Endothelial cell of hepatic sinusoid (primary cell): ENCODE results near the gene SFI1.

Experiments
- in situ Hi-C: cut with HindIII; loops from 2 replicates; pipeline ENCODE4 v1.10.0; 2017; ENCODE audit warnings: low sequenced_read_pairs

SFI1 gene

DNA sequence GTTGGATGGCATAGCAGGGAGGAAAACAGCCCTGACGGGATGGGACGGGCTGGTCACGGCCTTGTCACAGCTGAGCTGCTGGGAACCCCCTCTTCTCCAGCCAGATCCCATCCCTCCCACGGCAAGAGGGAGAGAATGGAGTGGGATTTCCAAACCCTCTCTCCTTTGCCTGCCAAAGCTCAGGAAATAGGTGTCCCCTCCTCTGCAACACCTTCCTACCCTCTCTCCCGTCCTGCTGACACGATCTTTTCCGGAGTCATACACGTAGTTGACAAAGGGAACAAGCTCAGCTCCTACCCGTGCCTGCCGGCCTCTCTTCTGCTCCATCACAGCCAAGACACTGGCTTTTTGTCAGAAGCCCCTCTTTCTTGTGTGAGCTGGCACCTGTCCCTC lies 117.6 kb downstream of the SFI1 start:
- in situ Hi-C loops, result no loop called here

DNA sequence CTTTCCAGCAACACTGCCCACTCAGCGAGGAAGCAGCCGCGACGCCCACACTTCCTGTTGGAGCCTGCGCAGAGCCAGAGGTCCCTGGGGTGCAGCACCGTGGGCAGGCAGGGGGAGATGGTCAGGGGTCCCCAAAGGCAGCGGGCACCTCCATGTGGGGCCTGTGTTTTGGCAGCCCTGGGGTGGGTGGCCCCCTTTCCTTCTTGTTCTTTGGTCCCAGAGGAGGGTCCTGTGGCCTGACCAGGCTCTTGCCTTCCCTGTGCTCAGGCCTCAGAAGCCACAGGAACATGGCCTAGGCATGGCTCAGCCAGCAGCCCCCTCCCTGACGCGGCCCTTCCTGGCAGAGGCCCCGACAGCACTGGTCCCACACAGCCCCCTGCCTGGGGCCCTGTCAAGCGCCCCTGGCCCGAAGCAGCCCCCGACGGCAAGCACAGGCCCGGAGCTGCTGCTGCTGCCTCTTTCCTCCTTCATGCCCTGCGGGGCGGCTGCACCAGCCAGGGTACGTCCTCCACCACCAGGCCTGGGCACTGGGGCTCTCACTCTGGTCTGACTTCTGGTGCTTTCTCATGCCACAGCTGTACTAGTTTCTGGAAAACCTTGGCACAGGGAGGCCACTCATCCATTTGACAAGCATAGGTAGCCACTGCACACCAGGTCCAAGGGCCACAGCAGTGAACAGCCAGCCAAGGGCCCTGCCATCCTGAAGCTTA lies 118.6 kb downstream of the SFI1 start:
- in situ Hi-C loops, result loop anchor here (5.0 kb wide), 1 partner anchor 98 kb away; no protein-coding TSS in a partner anchor

DNA sequence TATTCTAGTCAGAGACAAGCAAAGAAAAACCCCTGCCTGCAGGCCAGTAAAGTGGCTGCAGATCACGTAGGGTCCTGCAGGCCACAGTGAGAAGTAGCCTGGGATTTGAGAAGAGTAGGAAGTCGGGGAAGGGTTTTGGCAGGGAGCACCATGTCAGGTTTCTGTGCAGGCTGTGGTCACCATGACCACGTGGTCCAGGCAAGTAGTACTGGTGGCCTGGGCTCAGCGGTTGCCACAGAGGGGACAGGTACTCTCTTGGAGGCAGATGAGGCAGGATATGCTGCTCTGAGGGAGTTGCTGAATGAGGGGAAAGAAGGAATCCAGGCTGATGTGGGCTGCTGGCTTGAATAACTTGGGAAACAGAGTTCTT lies 119.1 kb downstream of the SFI1 start:
- in situ Hi-C loops, result loop anchor here (5.0 kb wide), 1 partner anchor 98 kb away; no protein-coding TSS in a partner anchor

DNA sequence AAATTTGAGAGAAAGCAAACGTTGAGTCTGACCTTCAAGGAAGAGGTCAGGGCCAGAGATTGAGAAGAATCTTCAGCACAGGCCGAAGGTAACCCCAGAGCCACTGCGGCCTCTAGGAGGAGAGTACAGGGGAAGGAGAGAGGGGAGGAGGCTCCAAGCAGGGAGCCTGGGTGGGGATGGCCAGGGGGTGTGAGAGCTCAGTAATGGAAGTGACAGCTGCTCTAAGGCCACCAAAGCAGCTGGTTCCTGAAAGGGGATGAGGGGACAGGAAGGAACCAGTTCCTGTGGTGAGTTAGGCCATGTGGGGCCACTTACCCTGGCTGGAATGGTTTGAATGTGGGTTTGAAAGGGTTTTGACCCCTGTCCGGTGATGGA lies 119.6 kb downstream of the SFI1 start:
- in situ Hi-C loops, result loop anchor here (5.0 kb wide), 1 partner anchor 99 kb away; no protein-coding TSS in a partner anchor

DNA sequence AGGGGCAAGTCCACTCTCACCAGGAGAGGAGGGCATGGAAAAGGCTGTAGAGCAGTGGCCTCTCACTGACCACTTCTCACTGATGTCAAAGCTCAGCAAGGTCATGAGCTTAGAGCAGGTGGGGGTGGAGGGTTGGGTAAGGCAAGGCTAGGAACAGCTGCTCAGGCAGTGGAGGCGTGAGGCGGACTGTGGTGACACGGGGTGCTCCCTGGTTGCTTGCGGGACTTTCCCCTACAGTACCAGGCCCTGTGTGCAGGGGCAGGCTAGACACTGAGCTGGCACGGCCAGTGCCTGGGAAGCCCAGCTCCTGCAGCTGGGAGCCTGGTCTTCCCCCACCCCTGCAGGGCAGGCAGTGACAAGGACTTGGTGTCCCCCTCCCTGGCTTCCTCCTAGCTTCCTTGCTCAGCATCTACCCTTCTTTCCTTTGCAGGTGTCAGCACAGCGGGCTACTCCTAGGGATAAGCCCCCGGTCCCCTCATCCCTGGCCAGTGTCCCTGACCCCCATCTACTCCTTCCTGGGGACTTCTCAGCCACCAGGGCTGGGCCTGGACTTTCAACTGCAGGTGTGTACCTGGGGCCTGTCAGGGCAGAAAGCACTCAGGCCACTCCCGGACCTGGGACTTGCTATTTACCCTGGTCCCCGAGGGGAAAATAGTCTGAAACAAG lies 120.1 kb downstream of the SFI1 start:
- in situ Hi-C loops, result loop anchor here (5.0 kb wide), 1 partner anchor 99 kb away; no protein-coding TSS in a partner anchor

DNA sequence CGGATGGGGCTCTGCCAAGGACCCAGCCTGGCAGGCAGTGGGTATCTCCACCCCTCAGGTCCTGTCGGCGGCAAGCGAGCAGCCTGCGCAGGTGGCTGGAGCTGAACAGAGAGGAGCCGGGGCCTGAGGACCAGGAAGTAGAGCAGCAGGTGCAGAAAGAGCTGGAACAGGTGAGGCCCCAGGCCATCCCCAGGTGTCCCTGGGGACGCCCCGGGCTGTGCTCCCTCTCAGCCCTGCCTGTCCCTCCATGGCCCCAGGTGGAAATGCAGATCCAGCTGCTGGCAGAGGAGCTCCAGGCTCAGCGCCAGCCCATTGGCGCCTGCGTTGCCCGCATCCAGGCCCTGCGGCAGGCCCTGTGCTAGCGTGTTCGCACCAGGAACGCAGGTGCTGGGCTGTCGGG lies 121.7 kb downstream of the SFI1 start:
- in situ Hi-C loops, result loop anchor here (5.0 kb wide), 1 partner anchor 101 kb away; no protein-coding TSS in a partner anchor

DNA sequence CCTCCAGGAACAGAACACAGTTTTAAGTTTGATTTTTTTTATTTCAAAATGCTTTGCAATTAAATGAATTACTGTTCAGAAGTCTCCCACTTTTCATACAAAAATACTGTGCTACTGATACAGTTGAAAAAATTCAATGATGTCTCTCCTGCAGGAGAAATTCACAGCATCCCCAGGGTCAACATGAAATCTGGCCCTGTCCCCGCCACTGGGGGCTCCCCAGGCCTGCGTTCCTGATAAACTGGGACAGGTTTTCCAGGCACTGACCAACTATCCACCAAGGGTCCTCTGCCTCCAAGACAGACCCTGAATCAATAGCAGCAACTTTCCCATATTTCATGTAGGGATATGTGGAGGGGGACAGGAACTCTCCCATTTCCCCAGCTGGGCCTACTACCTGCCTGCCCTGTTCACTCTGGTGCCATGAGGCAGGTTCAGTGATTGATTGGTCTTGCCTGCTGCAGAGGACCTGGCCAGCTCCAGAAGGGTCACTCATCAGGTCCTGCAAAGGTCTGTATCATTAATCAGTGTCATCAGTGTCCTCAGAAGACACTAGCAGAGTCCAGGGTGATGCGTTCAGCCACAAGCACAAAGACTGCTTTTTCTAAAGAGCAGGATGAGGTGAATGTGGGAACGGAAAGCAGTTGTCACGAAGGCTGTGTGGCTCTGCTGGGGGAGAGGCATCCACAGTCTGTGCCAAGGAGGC lies 122.3 kb downstream of the SFI1 start:
- in situ Hi-C loops, result loop anchor here (5.0 kb wide), 1 partner anchor 101 kb away; no protein-coding TSS in a partner anchor

DNA sequence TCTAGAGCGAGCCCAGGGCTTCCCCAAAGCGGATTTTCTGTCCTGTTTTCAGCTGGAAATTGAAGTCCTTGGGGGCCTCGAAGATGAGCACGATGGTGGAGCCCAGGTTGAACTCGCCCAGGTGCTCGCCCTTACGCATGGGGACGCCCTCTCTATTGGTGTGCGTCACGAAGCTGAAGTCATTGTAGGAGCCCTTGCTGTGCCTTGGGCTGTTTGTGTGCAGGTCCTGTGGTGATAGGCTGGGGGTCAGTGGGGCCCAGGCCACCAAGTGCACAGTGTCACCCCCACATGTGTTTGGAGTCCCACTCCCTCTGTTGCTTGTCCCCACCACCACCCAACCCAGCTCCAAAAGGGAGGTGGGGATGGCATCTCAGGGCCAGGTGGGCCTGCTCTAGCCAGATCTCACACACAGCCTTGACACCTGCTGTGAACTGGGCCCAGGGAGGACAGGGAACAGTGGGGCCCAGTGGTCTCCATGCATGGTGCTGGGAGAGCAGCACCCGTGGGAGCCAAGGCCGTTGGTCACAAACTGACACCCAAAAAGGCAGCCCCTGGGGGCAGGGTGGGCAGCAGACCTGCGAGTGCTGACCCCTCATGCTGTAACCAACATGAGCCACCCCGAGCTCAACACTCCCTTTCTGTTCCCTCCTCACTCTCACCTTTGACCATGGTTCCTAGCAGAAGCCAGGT lies 123.4 kb downstream of the SFI1 start:
- in situ Hi-C loops, result loop anchor here (5.0 kb wide), 1 partner anchor 102 kb away; no protein-coding TSS in a partner anchor

DNA sequence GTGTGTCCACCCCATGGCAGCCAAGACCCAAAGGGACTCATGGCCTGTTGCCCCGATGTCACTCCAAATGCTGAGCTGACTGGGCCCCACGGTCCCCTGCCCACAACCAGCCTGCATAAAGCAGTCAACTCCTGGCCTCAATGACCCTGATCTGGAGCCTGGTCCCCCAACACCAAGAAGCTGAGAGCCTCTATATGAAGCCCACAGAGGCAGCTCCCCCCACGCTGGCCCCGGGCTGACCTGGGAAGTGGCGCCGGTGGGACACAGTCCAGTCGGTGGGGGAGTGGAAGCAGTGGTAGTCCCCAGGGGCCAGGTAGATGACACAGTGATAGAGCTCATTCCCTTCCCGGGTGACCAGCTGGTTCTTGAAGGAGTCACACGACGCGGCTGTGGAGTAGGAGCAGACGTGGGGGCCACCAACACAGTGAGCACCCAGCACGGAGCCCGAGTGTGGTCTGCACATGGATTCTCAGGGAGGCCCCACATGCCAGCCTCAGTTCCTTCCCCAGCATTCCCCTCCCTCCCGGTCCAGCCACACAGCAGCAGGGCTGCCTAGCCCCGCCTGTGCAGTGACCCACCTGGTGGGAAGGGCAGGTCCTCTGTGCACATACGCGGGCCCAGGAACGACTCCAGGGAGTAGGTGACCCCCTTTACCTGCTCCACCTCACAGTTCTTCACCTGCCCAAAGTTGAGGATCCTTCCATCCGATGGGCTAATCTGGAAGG lies 124.6 kb downstream of the SFI1 start:
- in situ Hi-C loops, result no loop called here

DNA sequence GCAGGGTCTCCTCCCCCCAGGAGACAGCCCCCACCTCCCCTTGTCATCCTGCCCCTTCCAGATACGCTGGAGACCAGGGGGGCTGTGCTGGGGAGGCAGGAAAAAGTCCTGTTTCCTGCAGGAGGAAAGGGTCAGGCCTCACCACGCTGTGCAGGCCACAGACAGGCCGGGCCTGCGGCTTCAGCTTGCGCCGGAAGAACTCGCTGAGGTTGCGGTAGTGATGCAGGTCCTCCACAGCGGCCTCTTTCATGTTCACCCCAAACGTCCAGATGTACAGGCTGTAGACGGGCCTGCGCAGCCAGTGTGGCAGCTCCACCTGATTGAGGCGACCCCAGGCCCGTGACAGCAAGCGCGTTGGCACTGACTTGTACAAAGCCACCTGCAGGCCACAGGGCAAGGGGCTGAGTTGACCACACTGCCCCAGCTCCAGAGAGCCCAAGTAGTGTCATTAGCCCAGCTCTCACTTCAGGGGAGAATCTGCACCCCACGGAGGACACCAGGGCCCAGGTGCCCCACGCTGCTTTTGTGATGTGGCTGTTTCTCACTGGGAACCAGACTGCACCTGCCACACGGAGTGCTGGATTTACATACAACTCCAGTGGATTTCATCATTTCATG lies 125.3 kb downstream of the SFI1 start:
- in situ Hi-C loops, result no loop called here

DNA sequence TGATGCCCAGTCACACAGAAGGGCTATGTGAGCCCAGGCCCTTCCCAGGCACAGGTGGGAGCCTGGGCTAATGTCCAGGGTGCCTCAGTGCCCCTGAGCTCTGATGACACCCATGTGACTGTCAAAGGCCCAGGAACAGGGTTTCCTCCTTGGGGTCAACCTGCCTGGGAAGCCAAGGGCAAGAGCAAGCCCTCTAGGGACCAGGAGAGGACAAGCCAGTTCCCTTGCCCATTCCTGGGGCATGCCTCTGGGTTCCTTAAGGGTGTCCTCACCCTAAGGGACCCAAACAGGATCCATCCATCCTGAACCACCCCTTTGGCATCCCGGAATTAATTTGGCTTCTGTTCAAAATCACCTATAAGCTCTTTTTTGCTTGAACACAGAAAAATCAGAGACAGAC lies 126.6 kb downstream of the SFI1 start:
- in situ Hi-C loops, result no loop called here

DNA sequence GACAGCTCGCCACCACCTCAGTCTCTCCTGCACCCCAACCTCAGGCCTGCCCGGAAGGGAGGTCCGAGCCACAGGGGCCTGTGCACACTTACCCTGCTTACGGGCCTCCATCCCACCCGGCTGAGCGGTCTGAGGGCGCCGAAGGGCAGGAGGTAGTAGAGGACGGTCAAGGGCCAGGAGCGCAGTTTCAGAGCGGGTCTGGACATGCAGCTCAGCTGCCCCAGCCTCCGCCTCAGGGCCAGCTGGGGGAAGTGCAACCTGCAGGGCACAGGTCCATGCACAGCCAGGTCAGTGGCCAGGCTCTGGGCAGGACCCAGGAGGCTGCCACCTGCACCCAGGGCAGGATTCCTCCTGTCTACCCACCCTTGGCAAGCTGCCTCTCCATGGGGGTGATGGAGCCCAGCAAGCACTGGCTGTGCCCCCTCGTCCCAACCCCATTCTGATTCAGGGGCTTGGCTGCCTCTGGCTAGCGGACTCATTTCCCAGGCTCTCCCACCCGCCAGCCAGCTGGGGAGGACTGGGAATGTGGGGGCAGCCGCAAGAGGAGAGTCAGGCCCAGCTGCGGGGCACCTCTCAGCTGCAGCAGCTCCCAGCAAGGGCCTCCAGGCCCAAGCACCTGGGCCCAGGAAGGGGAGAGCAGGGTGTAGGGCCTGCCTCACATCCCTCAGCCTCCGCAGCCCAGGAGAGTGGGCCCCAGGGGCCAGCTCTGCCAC lies 127.4 kb downstream of the SFI1 start:
- in situ Hi-C loops, result no loop called here

DNA sequence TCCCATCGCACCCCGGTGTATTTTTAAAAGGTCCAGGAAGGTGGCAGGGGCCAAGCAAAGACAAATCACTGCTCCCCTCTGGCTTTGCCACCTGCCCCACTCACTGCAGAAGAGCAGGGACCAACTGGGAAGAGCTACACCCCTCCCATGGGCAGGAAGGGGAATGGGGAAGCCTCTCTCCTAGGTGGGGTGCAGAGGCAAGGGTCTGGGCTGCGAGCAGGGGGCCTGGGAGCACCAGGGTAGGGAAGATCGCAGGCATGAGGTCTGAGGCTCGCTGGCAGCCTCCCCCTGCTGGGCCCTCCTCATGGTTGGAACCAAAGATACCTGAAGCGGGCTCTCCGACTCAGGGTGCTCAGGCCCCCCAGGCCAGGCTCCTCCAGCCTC lies 128.9 kb downstream of the SFI1 start:
- in situ Hi-C loops, result no loop called here

DNA sequence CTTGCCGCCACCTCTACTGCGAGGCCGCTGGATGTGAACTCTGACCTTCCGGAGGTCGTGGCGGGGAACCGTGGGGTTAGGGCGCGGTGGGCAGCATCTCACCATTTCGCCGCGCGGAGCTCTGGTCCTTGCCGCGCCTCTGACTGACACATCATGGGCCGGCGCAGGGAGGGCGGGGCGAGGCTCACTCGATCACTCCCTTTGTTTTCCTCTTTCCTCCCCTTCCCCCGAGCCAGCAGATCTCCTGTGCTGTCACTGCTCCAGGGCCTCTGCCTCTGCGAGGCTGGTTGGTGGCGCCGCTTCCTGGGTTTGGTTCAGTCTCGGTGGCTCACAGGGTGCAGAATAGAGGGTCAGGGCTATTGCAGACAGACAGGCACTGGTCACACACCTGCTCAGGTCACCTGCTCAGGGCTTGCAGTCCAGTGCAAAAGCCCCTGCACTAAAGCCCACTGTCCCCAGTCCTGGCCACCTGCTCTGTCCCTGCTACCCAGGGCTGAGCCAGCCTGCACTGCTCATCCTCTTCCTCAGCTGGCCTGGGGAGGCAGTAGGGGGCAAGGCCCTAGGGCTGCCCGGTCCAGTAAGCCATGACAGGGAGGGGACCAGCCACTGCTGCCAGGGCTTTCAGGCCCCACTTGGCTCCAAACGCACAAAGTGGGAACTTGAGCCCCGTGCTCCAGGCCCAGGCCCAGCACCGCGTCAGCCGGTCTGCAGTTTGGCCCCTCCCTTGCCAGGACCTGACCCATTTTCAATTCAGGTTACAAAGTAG lies 129.5 kb downstream of the SFI1 start:
- in situ Hi-C loops, result no loop called here

DNA sequence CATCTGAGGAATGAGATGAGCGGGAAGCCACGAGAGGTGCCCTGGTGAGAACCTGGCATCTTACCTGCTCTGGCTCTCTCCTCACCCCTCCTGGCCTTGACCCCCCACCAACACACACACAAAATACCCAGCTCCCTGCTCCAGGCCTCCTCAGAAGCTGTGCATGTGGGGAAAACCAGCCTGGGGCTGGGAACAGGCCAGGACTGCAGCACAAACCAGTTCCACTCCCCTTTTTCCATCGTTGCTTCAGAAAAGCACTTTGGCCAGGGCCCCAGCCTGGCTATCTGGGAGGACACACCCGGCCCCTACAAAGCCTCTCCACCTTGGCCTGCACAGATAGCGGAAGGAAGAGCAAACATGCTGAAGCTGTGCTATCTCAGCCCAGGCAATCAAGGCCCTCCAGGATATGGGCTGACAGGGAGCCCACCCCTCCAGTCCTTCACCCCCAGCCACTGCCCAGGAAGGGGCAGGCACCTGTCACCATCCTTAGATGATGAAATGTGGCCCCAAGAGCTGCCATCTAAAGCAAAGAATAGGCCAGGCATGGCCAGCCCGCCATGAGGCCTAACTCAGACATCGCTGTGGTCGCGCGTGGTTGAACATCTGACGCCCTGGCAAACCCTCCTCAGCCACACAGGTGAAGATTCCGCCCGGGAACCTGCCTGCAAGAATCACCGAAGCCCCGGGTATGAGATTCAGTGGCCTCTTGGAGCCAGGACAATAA lies 130.3 kb downstream of the SFI1 start:
- in situ Hi-C loops, result no loop called here

DNA sequence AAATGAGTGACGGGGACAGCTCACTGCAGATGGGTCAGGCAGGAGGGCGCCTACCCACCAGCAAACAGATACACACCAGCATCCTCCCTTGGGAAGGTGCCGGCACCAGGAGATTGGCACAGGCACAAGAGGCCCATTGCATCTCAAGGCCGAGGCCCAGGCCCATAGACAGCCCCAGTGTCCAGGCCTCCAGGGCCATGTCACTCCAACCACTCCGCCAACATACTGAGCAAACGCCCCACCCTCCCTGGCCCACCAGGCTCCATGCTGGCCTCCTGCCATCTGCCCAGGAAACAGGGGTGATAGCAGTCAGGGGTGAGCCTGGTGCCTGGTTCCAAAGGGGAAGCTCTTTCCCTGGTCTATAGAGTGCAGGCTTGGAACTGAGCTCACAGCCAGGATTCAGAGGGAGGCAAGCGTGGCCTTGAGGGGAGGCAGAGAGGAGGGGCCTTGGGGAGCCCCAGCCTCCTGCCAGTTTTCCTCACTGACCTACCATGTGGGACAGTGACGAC lies 130.9 kb downstream of the SFI1 start:
- in situ Hi-C loops, result no loop called here

DNA sequence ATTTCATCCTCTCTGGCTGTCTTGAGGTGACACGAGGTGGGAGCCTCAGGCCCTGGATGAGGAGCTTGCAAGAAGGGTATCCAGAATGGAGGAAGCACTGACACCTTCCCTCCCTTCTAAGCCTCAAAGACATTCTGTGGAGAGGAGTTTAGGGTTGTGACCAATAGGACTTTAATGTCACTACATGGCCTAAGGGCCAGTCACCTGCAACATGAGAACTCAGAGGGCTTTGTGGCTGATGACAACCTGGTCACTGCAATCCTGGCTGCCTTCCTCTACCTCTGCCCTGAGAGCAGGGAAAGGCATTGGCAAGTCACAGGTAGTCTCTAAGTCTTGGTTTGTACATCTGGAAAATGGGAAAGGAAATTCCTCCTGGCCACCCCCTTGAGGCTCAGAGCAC lies 132.0 kb downstream of the SFI1 start:
- in situ Hi-C loops, result no loop called here
